Activated gamma-delta T cell treated with Interleukin-2 at 50 U/mL for 16 hours (primary cell): ENCODE results near the gene DNAJC12.
A peak's percentile ranks its signal among the peaks of the same experiment; 100 is the strongest.
"Not testable (repeated sequence)": the region's sequence is repeated elsewhere in the genome, so short reads cannot be mapped to it uniquely, and the experiment has no call there.

Experiments used
- DNase-seq: peaks from one replicate; pipeline ENCODE4 v3.0.0-alpha.2; 2020

The DNAJC12 gene

GRCh38 chr10:67790534-67791408 is 47.2 kb downstream of the DNAJC12 start:
- no peak for DNase-seq

DNA sequence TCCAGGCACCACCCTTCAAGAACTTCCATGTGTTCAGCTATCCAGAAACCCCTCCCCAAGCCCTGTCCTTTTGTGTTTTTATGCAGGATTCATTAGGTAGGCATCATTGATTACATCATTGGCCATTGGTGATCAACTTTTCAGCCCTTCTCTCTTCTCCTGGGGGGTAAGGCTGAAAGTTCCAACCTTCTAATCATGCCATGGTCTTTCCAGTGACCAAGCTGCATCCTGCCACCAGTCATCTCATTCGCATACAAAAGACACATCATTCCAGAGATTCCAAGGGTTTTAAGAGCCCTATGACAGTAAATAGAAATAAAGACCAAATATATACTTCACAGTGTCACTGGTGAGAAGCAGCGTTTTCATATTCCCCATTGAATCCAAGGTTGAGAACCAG is 48.2 kb downstream of the DNAJC12 start:
- no peak for DNase-seq

DNA sequence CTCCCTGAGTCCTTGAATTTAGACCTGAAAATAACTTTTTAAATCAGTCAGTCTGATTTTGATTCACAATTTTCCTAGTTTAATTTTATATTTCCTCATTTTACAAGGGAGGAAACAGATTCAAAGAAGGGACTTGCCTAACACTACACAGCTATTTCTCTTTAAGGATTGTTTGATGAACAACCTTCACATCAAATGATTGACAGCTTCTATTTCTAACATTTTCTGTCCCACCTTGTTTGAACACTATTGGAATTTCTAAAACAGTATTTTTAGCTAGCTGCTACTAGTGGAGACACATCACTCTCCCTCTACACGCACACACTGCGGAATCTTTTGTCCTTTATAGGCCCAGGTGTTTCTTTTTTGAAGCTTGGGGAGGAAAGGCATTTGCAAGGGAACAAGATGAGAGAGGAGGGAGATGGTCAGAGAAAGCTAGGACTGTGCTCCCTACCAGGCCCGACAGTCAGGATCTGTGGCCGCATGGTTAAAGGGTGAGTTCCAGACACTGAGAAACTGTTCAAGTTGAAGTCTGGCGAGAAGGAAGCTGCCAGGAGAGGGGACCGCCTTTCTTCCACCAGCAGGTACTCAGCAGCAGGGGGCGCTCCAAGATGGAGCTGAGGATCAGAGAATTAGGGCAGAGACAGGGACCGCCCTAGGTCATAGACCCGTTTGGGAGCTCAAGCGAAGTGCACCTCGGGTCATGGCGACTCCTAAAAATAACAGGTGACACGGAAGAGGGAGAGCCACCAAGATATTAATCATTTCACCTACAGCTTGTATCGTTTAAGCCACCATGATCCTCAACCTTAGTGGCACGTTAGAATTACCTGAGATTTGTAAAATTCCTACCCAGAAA is 49.7 kb downstream of the DNAJC12 start:
- peak; percentile 56 for DNase-seq

DNA sequence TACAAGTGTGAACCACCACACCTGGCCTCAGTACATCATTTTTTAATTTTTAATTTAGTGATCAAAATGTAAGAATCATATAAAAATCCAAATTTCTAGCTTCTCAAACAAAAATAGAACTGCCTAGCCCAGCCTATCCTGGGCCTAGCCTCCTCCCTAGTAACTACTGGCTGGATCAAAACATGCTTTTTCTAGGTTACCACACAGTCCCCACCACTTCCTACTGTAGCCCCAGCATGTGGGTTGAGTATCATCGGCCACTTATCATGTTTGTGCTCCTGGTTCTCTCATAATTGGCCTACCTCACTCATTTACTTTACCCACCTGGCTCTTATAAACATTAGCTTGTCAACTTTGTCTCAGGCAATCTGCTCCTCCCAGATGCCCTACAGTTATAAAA is 52.9 kb downstream of the DNAJC12 start:
- DNase-seq = no peak

DNA sequence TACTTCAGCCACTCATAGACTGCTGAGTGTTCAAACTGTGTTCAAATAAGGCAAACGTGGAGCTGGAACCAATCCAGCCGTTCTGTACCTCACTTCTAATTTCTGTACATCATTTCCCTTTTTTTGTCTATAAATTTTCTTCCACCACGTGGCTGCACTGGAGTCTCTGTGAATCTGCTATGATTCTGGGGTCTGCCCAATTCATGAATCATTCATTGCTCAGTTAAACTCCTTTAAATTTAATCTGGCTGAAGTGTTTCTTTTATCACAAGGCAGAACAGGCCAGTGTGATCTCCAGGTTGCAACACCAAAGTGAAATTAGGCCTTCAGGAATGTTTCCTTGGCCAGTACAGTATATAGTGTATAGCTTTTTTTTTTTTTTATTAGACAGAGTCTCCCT is 53.5 kb downstream of the DNAJC12 start:
- DNase-seq = no peak

DNA sequence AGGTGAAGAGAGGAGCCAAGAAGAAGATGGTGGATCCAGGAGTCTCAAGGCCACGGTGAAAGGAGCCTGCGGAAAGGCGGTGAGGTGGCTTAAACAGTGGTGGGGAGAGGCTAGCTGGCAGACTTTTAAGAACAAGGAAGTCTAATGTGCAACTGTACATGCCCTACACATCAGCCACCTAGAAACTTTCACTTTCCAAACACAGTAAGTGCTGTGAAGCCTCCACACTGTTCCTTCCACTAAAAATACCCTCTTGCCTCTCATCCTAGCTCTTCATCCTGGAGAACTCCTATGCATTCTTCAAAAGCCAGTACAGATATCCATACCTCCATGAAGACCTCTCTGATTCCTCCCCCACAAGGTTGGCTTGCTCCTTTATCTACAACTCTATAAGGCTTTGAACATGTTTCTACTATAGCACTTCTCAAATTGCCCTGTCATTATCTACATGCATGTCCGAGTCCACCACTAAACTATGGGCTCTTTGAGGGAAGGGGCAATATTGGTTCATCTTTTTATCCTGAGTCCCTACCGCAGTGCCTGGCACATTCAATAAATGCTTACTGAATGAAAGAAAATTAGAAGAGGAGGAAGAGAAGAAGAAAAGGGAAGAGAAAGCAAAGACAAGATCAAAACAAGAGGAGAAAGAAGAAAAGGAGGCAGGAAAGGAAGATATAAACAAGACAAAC is 54.2 kb downstream of the DNAJC12 start:
- no peak for DNase-seq

DNA sequence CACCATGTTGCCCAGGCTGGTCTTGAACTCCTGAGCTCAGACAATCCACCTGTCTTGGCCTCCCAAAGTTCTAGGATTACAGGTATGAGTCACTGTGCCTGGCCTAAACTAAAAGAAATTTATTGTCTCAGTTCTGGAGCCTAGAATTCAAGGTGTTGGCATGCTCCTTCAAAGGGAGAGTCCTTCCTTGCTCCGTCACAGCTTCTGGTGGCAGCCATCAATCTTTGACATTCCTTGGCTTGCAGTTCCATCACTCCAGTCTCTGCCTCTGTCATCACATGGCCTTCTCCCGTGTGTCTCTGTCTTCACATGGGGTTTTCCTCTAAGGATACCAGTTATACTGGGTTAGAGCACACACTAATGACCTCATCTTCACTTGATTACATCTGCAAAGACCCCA is 55.5 kb downstream of the DNAJC12 start:
- DNase-seq = no peak

- no peak for DNase-seq
Observed at GRCh38 chr10:67780759-67781538, 57.0 kb downstream of the DNAJC12 start.

- DNase-seq = not testable (repeated sequence)
Observed at GRCh38 chr10:67780204-67780621, 57.8 kb downstream of the DNAJC12 start.

DNA sequence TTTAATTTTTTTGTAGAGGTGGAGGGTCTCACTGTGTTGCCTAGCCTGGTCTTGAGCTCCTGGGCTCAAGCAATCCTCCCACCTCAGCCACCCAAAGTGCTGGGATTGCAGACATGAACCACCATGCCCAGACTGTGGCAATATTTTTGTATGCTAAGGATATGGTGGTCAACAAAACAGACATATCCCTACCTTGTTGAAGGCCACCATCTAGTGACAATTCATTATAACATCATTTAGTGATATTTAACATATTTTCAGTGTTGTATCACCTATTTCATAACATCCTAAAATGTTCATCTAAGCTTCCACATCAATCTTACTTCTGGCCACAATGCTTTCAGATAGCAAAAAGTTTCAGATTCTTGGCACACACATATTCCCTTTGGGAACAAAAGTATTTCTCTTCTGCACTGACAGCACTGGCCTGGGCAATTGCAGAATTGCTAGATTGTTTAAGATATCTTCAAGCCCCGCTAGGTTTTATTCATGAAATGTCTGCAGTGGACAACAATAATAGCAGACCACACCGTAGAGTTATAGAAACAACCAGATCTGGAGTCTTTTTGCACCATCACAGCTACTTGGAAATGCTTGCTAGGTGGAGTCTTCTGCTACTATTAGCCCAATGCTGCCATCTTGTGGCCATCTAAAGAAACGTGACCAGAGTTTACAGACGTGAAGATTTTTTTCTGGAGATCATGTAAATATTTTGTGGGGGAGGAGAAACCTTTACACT is 58.4 kb downstream of the DNAJC12 start:
- peak; percentile 70 for DNase-seq

GRCh38 chr10:67776371-67776770 is 61.6 kb downstream of the DNAJC12 start:
- no peak for DNase-seq

DNA sequence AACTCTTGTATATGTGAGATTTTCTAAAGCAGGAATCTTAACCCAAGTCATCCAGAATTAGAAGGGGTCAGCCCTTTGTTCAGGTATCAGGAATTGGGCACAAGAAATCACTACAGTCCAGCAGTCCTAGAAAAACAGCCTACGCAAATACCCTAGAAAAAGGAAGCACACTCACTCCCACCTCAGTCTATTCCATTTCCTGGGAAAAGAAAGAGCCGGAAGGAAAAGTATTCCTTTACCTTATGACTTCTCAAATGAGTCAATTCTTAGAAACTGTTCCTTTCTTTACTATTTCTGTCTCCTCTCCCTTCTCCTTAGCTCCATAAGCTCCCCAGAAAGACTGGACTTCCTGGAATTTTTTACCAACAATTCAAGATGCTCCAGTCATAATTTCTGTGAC is 62.7 kb downstream of the DNAJC12 start:
- DNase-seq = no peak

DNA sequence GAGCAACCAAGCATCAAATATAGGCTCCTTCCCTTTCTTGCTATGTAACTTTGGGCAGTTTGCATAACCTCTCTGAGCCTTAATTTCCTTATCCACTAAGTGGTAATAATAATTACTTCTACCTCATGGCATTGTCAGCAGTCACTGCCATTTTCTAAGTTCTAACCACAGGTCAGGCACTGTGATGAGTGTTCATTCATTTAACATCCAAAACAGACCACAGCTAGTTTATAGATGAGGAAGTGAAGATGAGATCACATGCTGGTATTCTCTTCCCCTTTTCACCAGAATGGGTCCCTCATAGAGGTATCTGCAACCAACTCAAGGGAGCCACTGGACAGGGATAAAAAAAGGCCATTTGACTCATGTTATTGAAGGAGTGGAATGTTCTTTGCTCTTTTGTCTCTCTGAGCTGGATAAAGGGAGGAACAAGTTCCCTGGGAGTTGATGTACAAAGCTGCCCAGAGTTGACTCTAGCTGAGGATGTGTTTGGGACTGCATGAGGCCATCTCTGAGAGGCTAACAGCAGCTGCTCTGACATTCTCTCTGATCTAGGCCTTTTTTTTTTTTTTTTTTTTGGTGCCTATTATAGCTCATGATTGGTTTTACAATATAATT is 65.0 kb downstream of the DNAJC12 start:
- no peak for DNase-seq

DNA sequence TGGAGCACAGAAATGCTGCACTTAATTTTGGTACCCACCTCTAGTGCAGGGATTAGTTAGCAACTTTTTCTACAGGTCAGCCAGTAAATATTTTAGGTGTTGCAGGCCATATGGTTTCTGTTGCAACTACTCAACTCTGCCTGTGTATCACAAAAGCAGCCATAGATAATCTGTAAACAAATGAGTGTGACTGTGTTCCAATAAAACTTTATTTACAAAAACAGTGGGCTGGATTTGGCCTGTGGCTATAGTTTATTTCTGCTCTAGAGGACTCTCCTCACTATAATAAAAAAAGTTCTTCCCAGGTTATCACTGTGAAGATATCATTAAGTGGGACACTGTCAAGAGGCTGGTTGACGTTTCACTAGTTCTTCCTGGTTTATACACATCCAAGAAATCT is 65.8 kb downstream of the DNAJC12 start:
- DNase-seq = no peak

GRCh38 chr10:67771200-67771599 is 66.8 kb downstream of the DNAJC12 start:
- DNase-seq = no peak

DNA sequence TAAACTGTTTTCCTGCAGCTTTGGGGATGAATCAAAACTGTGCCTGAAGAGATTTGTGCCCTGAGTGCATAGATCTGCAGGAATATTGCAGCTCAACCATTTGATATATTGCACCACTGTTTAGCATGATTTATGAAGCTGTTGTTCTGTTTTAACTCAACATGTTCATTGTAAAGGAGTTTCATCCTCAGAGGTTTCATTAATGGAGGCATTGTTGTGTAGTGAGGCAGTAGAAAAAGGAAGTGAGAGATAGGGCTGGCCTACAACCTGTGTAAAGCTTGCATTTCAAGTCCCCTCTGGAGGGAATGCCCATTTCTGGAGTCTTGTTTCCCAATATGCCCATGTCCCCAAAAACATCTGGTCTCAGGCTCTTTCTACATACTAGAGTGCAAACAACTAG is 67.5 kb downstream of the DNAJC12 start:
- DNase-seq = no peak

- no peak for DNase-seq
Observed at GRCh38 chr10:67767244-67767643, 70.7 kb downstream of the DNAJC12 start.

- DNase-seq = peak; percentile 96
Observed at GRCh38 chr10:67764012-67764822, 73.8 kb downstream of the DNAJC12 start.

- DNase-seq = peak; percentile 76
Observed at GRCh38 chr10:67763499-67764011, 74.4 kb downstream of the DNAJC12 start.

DNA sequence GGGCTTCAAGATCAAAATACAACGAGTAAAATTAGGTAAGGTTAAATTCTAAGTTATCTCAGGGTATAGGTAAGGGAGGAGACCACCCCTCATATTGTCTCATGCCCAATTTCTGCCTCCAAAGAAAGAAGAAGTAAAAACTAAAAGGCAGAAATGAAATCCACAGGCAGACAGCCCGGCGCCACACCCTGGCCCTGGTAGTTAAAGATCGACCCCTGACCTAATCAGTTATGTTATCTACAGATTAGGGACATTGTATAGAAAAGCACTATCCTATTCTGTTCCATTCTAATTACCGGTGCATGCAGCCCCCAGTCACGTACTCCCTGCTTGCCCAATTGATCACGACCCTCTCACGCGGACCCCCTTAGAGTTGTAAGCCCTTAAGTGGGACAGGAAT is 75.4 kb downstream of the DNAJC12 start:
- not testable (repeated sequence) for DNase-seq
